Hippocampal formation (tissue), 2 donors: ENCODE measurements around the gene ATIC.

Experiments
- DNase-seq, 2 donors: peaks; one replicate each; lab custom pipeline; 2025; lab: John Stamatoyannopoulos, UW

ATIC gene

GRCh38 chr2:215361211-215361875, 49.5 kb downstream of the ATIC start:
- no peak for DNase-seq

GRCh38 chr2:215361876-215362561, 50.2 kb downstream of the ATIC start:
- DNase-seq: no peak

GRCh38 chr2:215362562-215362904, 50.7 kb downstream of the ATIC start:
- no peak for DNase-seq

- no peak for DNase-seq
Observed at GRCh38 chr2:215363039-215363438, 51.2 kb downstream of the ATIC start.

- no peak for DNase-seq
Observed at GRCh38 chr2:215363461-215364156, 51.8 kb downstream of the ATIC start.

- no peak for DNase-seq
Observed at GRCh38 chr2:215364157-215365155, 52.6 kb downstream of the ATIC start.

- no peak for DNase-seq
Observed at GRCh38 chr2:215365184-215365658, 53.4 kb downstream of the ATIC start.

- no peak for DNase-seq
Observed at GRCh38 chr2:215366440-215367032, 54.7 kb downstream of the ATIC start.

GRCh38 chr2:215367662-215368492, 56.0 kb downstream of the ATIC start:
- DNase-seq: no peak

- DNase-seq: no peak
Observed at GRCh38 chr2:215368493-215368809, 56.6 kb downstream of the ATIC start.

- DNase-seq: no peak
Observed at GRCh38 chr2:215369181-215369760, 57.4 kb downstream of the ATIC start.

GRCh38 chr2:215370112-215370965, 58.5 kb downstream of the ATIC start:
- no peak for DNase-seq

- no peak for DNase-seq
Observed at GRCh38 chr2:215371915-215372897, 60.3 kb downstream of the ATIC start.

GRCh38 chr2:215372968-215373649, 61.2 kb downstream of the ATIC start:
- DNase-seq: no peak

- no peak for DNase-seq
Observed at GRCh38 chr2:215374002-215374401, 62.1 kb downstream of the ATIC start.

GRCh38 chr2:215374642-215375466, 63.0 kb downstream of the ATIC start:
- DNase-seq: no peak

- no peak for DNase-seq
Observed at GRCh38 chr2:215375467-215375830, 63.6 kb downstream of the ATIC start.
